ENCODE measurements around the gene GALR1.

GRCh38 chr18:77206676-77207374 is 42.8 kb upstream of the GALR1 start:
- TF ChIP-seq REST (IDR thresholded peaks at IDR 0.05; ENCODE audit: insufficient read depth in 1 of 2, low read depth in 2 of 2, low read length in 2 of 2) = no peak
- no peak for TF ChIP-seq TAF1 (IDR thresholded peaks at IDR 0.05; ENCODE audit: borderline replicate concordance, insufficient read depth, low read length)

Data from PFSK-1 (cell line).